Liver (tissue), 9 donors: Measurements from ENCODE around the gene VWA7. TPM values are rescaled to one million over a fixed set of nuclear protein-coding genes. Genes with fewer than 3 reads are reported as not detected.

Experiments
- DNase-seq: peaks from one replicate; pipeline ENCODE4 v3.0.0-alpha.2; 2017; ENCODE audit warnings: low spot score
- H3K27ac ChIP-seq, 2 donors: one replicate each; pipeline ENCODE4 v1.7.0; 2013; ENCODE audit warnings: inconsistent platforms in 2 of 2, low read length in 2 of 2, control low read depth in 1 of 2, low read depth in 1 of 2, mild to moderate bottlenecking in 1 of 2
- H3K27me3 ChIP-seq, 4 donors: one replicate each; pipeline versions ENCODE4 v1.6.1 to v1.7.0; 2013; ENCODE audit warnings: low read length in 3 of 4, inconsistent platforms in 1 of 4, mild to moderate bottlenecking in 1 of 4, moderate library complexity in 1 of 4; ENCODE audit not compliant: control insufficient read depth in 4 of 4, insufficient read depth in 4 of 4
- H3K36me3 ChIP-seq, 4 donors: one replicate each; pipeline versions ENCODE4 v1.6.1 to v1.7.0; 2013; ENCODE audit warnings: low read length in 3 of 4, mild to moderate bottlenecking in 3 of 4, low read depth in 1 of 4, moderate library complexity in 1 of 4; ENCODE audit not compliant: control insufficient read depth in 4 of 4, insufficient read depth in 3 of 4
- H3K4me1 ChIP-seq, 4 donors: one replicate each; pipeline versions ENCODE4 v1.6.1 to v1.7.0; 2013; ENCODE audit warnings: low read length in 3 of 4, mild to moderate bottlenecking in 3 of 4, moderate library complexity in 1 of 4; ENCODE audit not compliant: control insufficient read depth in 4 of 4, insufficient read depth in 4 of 4
- H3K4me3 ChIP-seq, 3 donors: one replicate each; pipeline versions ENCODE4 v1.6.1 to v1.7.0; 2013; ENCODE audit warnings: low read length in 3 of 3, control low read depth in 1 of 3, low read depth in 1 of 3, mild to moderate bottlenecking in 1 of 3
- H3K9ac ChIP-seq, 2 donors: one replicate each; pipeline ENCODE4 v1.7.0; 2013; ENCODE audit warnings: low read length in 2 of 2, mild to moderate bottlenecking in 2 of 2, moderate library complexity in 2 of 2, control low read depth in 1 of 2, low read depth in 1 of 2
- H3K9me3 ChIP-seq, 4 donors: one replicate each; pipeline versions ENCODE4 v1.6.1 to v1.7.0; 2013; ENCODE audit warnings: low read length in 3 of 4; ENCODE audit not compliant: control insufficient read depth in 4 of 4
- EGR1 ChIP-seq, 2 donors: IDR thresholded peaks; 2 replicates each; pipeline ENCODE4 v1.6.1; 2016 to 2018; ENCODE audit warnings: antibody characterized with exemption in 2 of 2, low read depth in 2 of 2
- FOXA1 ChIP-seq: IDR thresholded peaks from 2 replicates; pipeline ENCODE4 v1.6.1; 2016; ENCODE audit warnings: antibody characterized with exemption
- FOXA2 ChIP-seq: IDR thresholded peaks from 2 replicates; pipeline ENCODE4 v1.6.1; 2016; ENCODE audit warnings: antibody characterized with exemption
- GABPA ChIP-seq, 2 donors: IDR thresholded peaks in 1 of 2; conservative IDR thresholded peaks in 1 of 2; 2 replicates each; pipeline ENCODE4 v1.6.1; 2016; ENCODE audit warnings: antibody characterized with exemption in 2 of 2, mild to moderate bottlenecking in 1 of 2, moderate library complexity in 1 of 2
- HNF4A ChIP-seq, 2 donors: conservative IDR thresholded peaks; 2 replicates each; pipeline ENCODE4 v1.6.1; 2016; ENCODE audit warnings: antibody characterized with exemption in 2 of 2, mild to moderate bottlenecking in 2 of 2
- HNF4G ChIP-seq: IDR thresholded peaks from 2 replicates; pipeline ENCODE4 v1.6.1; 2016; ENCODE audit warnings: antibody characterized with exemption
- JUND ChIP-seq, 2 donors: IDR thresholded peaks; 2 replicates each; pipeline ENCODE4 v1.6.1; 2016; ENCODE audit warnings: antibody characterized with exemption in 2 of 2
- NR2F2 ChIP-seq: IDR thresholded peaks from 2 replicates; pipeline ENCODE4 v1.6.1; 2016; ENCODE audit warnings: antibody characterized with exemption
- RAD21 ChIP-seq, 2 donors: IDR thresholded peaks; 2 replicates each; pipeline ENCODE4 v1.6.1; 2016; ENCODE audit warnings: antibody characterized with exemption in 2 of 2, mild to moderate bottlenecking in 2 of 2
- RXRA ChIP-seq, 2 donors: IDR thresholded peaks; 2 replicates each; pipeline ENCODE4 v1.6.1; 2017 to 2018; ENCODE audit warnings: antibody characterized with exemption in 2 of 2, mild to moderate bottlenecking in 1 of 2
- SP1 ChIP-seq: IDR thresholded peaks from 2 replicates; pipeline ENCODE4 v1.6.1; 2018; ENCODE audit warnings: antibody characterized with exemption, mild to moderate bottlenecking
- TAF1 ChIP-seq: conservative IDR thresholded peaks from 2 replicates; pipeline ENCODE4 v1.6.1; 2016; ENCODE audit warnings: antibody characterized with exemption, mild to moderate bottlenecking
- YY1 ChIP-seq: IDR thresholded peaks from 2 replicates; pipeline ENCODE4 v1.6.1; 2016; ENCODE audit warnings: antibody characterized with exemption, mild to moderate bottlenecking
- WGBS: extraction: QIAGEN DNeasy Blood & Tissue Kit; methylation state at CpG from one replicate; pipeline ENCODE4 v1.1.7; 2013; 5-methylcytosine and 5-hydroxymethylcytosine counted together
- polyA plus RNA-seq, 2 donors: library from polyadenylated mRNA; stranded (reverse) in 1 of 2; unstranded in 1 of 2; fragments of 200-250 nt in 1 of 2; fragments of >200 nt in 1 of 2; fragmentation: Nextera tagmentation in 1 of 2; extraction: Ambion mirVana in 1 of 2; gene quantifications; one replicate each; pipeline versions ENCODE4 v1.2.1 to v1.2.3, GENCODE V29; 2013 to 2015
- total RNA-seq, 2 donors: library from RNA; depleted of rRNA; stranded (reverse); fragments of >200 nt; gene quantifications; one replicate each; pipeline ENCODE4 v1.2.3, GENCODE V29; 2014
- TF ChIP-seq, protein P1 (sequence below): IDR thresholded peaks from 2 replicates; pipeline ENCODE4 v1.6.1; 2016; ENCODE audit warnings: antibody characterized with exemption
- TF ChIP-seq, protein P2 (sequence below): IDR thresholded peaks from 2 replicates; pipeline ENCODE4 v1.6.1; 2016; ENCODE audit warnings: antibody characterized with exemption, mild to moderate bottlenecking
- TF ChIP-seq, protein P3 (sequence below): IDR thresholded peaks from 2 replicates; pipeline ENCODE4 v1.6.1; 2016; ENCODE audit warnings: antibody characterized with exemption
- TF ChIP-seq, protein P4 (sequence below): IDR thresholded peaks from 2 replicates; pipeline ENCODE4 v1.6.1; 2016; ENCODE audit warnings: antibody characterized with exemption
- TF ChIP-seq, protein P5 (sequence below): fragments of 150-350 bp; IDR thresholded peaks from 2 replicates; pipeline ENCODE4 v1.5.1; 2017; ENCODE audit warnings: improper control_type of control experiment, low read depth, low read length; ENCODE audit not compliant: missing input control
- donor health status: healthy.
- donor health status: healthy.
- donor health status: healthy.
- donor health status: healthy.
- donor health status: healthy.

Gene VWA7
- total and polyA plus RNA-seq, 4 donors: 0.17 to 2.0 (median 0.92) TPM

DNA sequence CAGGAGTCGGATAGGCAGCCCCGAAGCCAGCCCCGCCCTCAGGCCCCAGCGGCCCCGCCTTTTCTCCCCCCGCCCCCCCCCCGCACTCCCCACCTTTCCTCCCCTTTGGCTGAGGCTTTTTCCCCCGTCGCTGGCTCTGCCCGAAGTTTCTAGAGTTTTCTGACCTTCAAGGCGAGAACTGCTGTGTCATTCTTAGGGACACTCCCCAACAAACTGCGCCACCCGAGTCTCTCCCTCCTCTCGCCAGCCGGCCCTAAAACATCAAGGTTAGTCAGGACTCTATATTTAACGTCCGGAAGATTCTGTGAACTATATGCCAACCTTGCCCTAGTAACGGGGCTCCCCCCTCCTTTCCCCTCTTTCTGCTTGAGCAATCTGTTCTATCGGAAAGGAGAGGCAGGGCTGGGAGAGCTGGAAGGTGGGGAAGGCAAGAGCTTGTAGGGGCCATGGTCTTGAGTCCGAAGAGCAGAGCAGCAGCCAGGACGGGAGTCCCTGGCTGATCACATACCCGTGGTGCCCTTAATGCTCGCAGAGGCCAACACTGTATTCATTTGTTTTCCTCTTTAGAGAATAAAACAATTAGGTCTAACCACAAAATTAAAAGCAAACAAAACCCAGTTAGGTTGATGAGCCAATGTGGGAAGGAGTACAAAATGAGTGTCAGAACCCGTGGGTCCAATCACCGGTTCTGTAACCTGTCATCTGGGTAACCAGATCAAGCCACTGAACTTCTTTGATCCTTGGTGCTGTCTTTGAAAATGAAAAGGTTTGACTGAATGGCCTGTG is 45.1 kb upstream of the VWA7 start:
- peaks cover 9 to 25% (median 17%) of the 10 kb centered on the region in 4 donors for H3K4me1 ChIP-seq
- no peaks in the 10 kb centered on the region for H3K27me3 ChIP-seq
- H3K36me3 ChIP-seq: no peaks in the 10 kb centered on the region
- peak; percentile 58 for TF ChIP-seq TAF1
- no peak for TF ChIP-seq JUND (IDR thresholded peaks at IDR 0.05)
- peak; percentile 49 to 62 for TF ChIP-seq RXRA (IDR thresholded peaks at IDR 0.05)
- TF ChIP-seq, protein P1, sequence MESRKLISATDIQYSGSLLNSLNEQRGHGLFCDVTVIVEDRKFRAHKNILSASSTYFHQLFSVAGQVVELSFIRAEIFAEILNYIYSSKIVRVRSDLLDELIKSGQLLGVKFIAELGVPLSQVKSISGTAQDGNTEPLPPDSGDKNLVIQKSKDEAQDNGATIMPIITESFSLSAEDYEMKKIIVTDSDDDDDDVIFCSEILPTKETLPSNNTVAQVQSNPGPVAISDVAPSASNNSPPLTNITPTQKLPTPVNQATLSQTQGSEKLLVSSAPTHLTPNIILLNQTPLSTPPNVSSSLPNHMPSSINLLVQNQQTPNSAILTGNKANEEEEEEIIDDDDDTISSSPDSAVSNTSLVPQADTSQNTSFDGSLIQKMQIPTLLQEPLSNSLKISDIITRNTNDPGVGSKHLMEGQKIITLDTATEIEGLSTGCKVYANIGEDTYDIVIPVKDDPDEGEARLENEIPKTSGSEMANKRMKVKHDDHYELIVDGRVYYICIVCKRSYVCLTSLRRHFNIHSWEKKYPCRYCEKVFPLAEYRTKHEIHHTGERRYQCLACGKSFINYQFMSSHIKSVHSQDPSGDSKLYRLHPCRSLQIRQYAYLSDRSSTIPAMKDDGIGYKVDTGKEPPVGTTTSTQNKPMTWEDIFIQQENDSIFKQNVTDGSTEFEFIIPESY: no peak
- TF ChIP-seq EGR1 (IDR thresholded peaks at IDR 0.05; ENCODE audit: low read depth in 2 of 2): no peak
- TF ChIP-seq SP1: peak; percentile 53
- TF ChIP-seq NR2F2: no peak
- TF ChIP-seq YY1: no peak
- no peak for TF ChIP-seq FOXA2
- TF ChIP-seq, protein P2, sequence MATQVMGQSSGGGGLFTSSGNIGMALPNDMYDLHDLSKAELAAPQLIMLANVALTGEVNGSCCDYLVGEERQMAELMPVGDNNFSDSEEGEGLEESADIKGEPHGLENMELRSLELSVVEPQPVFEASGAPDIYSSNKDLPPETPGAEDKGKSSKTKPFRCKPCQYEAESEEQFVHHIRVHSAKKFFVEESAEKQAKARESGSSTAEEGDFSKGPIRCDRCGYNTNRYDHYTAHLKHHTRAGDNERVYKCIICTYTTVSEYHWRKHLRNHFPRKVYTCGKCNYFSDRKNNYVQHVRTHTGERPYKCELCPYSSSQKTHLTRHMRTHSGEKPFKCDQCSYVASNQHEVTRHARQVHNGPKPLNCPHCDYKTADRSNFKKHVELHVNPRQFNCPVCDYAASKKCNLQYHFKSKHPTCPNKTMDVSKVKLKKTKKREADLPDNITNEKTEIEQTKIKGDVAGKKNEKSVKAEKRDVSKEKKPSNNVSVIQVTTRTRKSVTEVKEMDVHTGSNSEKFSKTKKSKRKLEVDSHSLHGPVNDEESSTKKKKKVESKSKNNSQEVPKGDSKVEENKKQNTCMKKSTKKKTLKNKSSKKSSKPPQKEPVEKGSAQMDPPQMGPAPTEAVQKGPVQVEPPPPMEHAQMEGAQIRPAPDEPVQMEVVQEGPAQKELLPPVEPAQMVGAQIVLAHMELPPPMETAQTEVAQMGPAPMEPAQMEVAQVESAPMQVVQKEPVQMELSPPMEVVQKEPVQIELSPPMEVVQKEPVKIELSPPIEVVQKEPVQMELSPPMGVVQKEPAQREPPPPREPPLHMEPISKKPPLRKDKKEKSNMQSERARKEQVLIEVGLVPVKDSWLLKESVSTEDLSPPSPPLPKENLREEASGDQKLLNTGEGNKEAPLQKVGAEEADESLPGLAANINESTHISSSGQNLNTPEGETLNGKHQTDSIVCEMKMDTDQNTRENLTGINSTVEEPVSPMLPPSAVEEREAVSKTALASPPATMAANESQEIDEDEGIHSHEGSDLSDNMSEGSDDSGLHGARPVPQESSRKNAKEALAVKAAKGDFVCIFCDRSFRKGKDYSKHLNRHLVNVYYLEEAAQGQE: peak; percentile 44
- TF ChIP-seq FOXA1: no peak
- TF ChIP-seq, protein P3, sequence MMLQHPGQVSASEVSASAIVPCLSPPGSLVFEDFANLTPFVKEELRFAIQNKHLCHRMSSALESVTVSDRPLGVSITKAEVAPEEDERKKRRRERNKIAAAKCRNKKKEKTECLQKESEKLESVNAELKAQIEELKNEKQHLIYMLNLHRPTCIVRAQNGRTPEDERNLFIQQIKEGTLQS: no peak
- TF ChIP-seq, protein P4, sequence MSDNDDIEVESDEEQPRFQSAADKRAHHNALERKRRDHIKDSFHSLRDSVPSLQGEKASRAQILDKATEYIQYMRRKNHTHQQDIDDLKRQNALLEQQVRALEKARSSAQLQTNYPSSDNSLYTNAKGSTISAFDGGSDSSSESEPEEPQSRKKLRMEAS: no peak
- TF ChIP-seq, protein P5, sequence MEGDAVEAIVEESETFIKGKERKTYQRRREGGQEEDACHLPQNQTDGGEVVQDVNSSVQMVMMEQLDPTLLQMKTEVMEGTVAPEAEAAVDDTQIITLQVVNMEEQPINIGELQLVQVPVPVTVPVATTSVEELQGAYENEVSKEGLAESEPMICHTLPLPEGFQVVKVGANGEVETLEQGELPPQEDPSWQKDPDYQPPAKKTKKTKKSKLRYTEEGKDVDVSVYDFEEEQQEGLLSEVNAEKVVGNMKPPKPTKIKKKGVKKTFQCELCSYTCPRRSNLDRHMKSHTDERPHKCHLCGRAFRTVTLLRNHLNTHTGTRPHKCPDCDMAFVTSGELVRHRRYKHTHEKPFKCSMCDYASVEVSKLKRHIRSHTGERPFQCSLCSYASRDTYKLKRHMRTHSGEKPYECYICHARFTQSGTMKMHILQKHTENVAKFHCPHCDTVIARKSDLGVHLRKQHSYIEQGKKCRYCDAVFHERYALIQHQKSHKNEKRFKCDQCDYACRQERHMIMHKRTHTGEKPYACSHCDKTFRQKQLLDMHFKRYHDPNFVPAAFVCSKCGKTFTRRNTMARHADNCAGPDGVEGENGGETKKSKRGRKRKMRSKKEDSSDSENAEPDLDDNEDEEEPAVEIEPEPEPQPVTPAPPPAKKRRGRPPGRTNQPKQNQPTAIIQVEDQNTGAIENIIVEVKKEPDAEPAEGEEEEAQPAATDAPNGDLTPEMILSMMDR: no peak
- TF ChIP-seq GABPA (IDR thresholded peaks at IDR 0.05 in 1 of 2, conservative IDR thresholded peaks at IDR 0.05 in 1 of 2): no peak
- no peak for TF ChIP-seq RAD21 (IDR thresholded peaks at IDR 0.05)
- peak; percentile 21 to 31 for TF ChIP-seq HNF4A (conservative IDR thresholded peaks at IDR 0.05)
- no peak for TF ChIP-seq HNF4G
- H3K9me3 ChIP-seq: no peaks in the 10 kb centered on the region
- H3K9ac ChIP-seq: peak overlapping the region; percentile 87 to 100
- peak overlapping the region; percentile 98 to 99 for H3K27ac ChIP-seq
- DNase-seq: peak; percentile 87
- H3K4me3 ChIP-seq: peak overlapping the region; percentile 43 to 69 (median 64)
- under 1% methylated on average over 25 of the region's 25 CpGs for WGBS
